Adipose tissue (tissue), 3 donors: Measurements from ENCODE around the gene PCED1B. TPM values are rescaled to one million over a fixed set of nuclear protein-coding genes. Genes with fewer than 3 reads are reported as not detected.
"Not testable (repeated sequence)": the region's sequence is repeated elsewhere in the genome, so short reads cannot be mapped to it uniquely, and the experiment has no call there.

Source experiments
- H3K27ac ChIP-seq: one replicate; pipeline ENCODE4 v1.5.1; 2013; ENCODE audit warnings: low read depth, low read length
- WGBS, 3 donors: extraction: QIAGEN DNeasy Blood & Tissue Kit; methylation state at CpG; one replicate each; pipeline ENCODE4 v1.1.7; 2013; 5-methylcytosine and 5-hydroxymethylcytosine counted together
- polyA plus RNA-seq, 3 donors: library from polyadenylated mRNA; stranded (reverse); fragments of 200-250 nt; gene quantifications; one replicate each; pipeline ENCODE4 v1.2.3, GENCODE V29; 2013
- donor health status: healthy with polysubstance abuse.
- donor health status: Bipolar disorder and iron deficiency.
- donor health status: healthy.

Gene PCED1B
- polyA plus RNA-seq, 3 donors = 0.79 to 3.5 (median 2.7) TPM

GRCh38 chr12:47271800-47272239, 192.4 kb downstream of the PCED1B start:
- no peak overlapping the region for H3K27ac ChIP-seq
- 42 to 80% (median 80%) methylated on average over 2 of the region's 2 CpGs for WGBS, 3 donors

- WGBS, 3 donors = 62 to 73% (median 69%) methylated on average over 3 of the region's 3 CpGs
These were observed 193.2 kb downstream of the PCED1B start for GRCh38 chr12:47272412-47273190.

GRCh38 chr12:47273191-47273626, 193.8 kb downstream of the PCED1B start:
- no peak overlapping the region for H3K27ac ChIP-seq
- 62 to 71% (median 69%) methylated on average over 4 of the region's 4 CpGs for WGBS, 3 donors

More at GRCh38 chr12:47272412-47273190, 193.2 kb downstream of the PCED1B start:
- no peak overlapping the region for H3K27ac ChIP-seq

GRCh38 chr12:47274760-47275159, 195.3 kb downstream of the PCED1B start:
- no peak overlapping the region for H3K27ac ChIP-seq
- WGBS, 3 donors = 84 to 89% (median 88%) methylated on average over 2 of the region's 2 CpGs

GRCh38 chr12:47276253-47276620, 196.8 kb downstream of the PCED1B start:
- 93 to 97% (median 95%) methylated on average over 5 of the region's 5 CpGs for WGBS, 3 donors
- no peak overlapping the region for H3K27ac ChIP-seq

GRCh38 chr12:47276621-47277309, 197.3 kb downstream of the PCED1B start:
- WGBS, 3 donors = 38 to 55% (median 39%) methylated on average over 4 of the region's 4 CpGs
- H3K27ac ChIP-seq = no peak overlapping the region

GRCh38 chr12:47277972-47278448, 198.6 kb downstream of the PCED1B start:
- H3K27ac ChIP-seq = no peak overlapping the region
- WGBS, 3 donors = 92 to 97% (median 97%) methylated on average over 1 of the region's 1 CpG

GRCh38 chr12:47279758-47280157, 200.3 kb downstream of the PCED1B start:
- 95 to 99% (median 97%) methylated on average over 8 of the region's 8 CpGs for WGBS, 3 donors
- not testable (repeated sequence) for H3K27ac ChIP-seq

GRCh38 chr12:47280543-47281300, 201.3 kb downstream of the PCED1B start:
- H3K27ac ChIP-seq = no peak overlapping the region

GRCh38 chr12:47281667-47282171, 202.3 kb downstream of the PCED1B start:
- WGBS, 3 donors = 60 to 64% (median 62%) methylated on average over 4 of the region's 4 CpGs
- H3K27ac ChIP-seq = no peak overlapping the region

More at GRCh38 chr12:47280543-47281300, 201.3 kb downstream of the PCED1B start:
- 83 to 92% (median 89%) methylated on average over 7 of the region's 7 CpGs for WGBS, 3 donors

- H3K27ac ChIP-seq = no peak overlapping the region
- WGBS, 3 donors = 69 to 87% (median 72%) methylated on average over 4 of the region's 4 CpGs
These were observed 202.8 kb downstream of the PCED1B start for GRCh38 chr12:47282206-47282605.

Other genes starting within 250 kb of the PCED1B start
- gene AMIGO2, start 338 bp downstream of the PCED1B start, polyA plus RNA-seq = 10 to 100 TPM in 1 of 3 donors, 1 to 10 TPM in 2; 1.7 to 14.0 (median 3.6) TPM